IMR-90 (cell line): ENCODE measurements around the gene NCS1. TPM values are rescaled to one million over a fixed set of nuclear protein-coding genes. Genes with fewer than 3 reads are reported as not detected.

Source experiments
- ATAC-seq: fragments of 200-7000 bp; cut with Tn5 transposase; 2 replicates; pipeline ENCODE4 v1.9.1; 2020; ENCODE audit warnings: low read depth, mild to moderate bottlenecking, moderate library complexity
- BruUV-seq: library from RNA; stranded (reverse); fragments of 400-500 nt; replicated peaks from 2 replicates; lab custom pipeline; 2021; lab: Mats Ljungman, UMichigan
- CTCF ChIA-PET: fragments of 300-600 bp; formaldehyde crosslinking; extraction: SDS; loops from one replicate; lab custom pipeline; 2021; ENCODE audit warnings: antibody characterized with exemption; lab: Yijun Ruan, JAX
- POLR2A ChIA-PET: fragments of 300-600 bp; sonication (Branson Sonifier 250); formaldehyde crosslinking; loops from one replicate; lab custom pipeline; 2022; ENCODE audit warnings: antibody characterized with exemption; ENCODE audit not compliant: unreplicated experiment; lab: Charles Lee
- DNase-seq: peaks from one replicate; pipeline ENCODE4 v3.0.0; 2013
- H2AFZ ChIP-seq: replicated peaks from 2 replicates; pipeline ENCODE3; 2013; ENCODE audit warnings: low read length, mild to moderate bottlenecking; ENCODE audit not compliant: poor library complexity
- H2AK5ac ChIP-seq: 2 replicates; pipeline ENCODE4 v1.6.1; 2013; ENCODE audit warnings: low read depth, low read length, inconsistent platforms
- H2AK9ac ChIP-seq: replicated peaks from 2 replicates; pipeline ENCODE3; 2013; ENCODE audit warnings: mild to moderate bottlenecking, low read depth, low read length, moderate library complexity; ENCODE audit not compliant: poor library complexity
- H2BK120ac ChIP-seq: 2 replicates; pipeline ENCODE4 v1.6.1; 2013; ENCODE audit warnings: low read depth, low read length, inconsistent platforms
- H2BK15ac ChIP-seq: 3 replicates; pipeline ENCODE4 v1.6.1; 2013; ENCODE audit warnings: low read depth, low read length, inconsistent platforms
- H2BK20ac ChIP-seq: 2 replicates; pipeline ENCODE4 v1.6.1; 2013; ENCODE audit warnings: low read depth, mild to moderate bottlenecking, inconsistent platforms, low read length, moderate library complexity
- H2BK5ac ChIP-seq: 2 replicates; pipeline ENCODE4 v1.6.1; 2013; ENCODE audit warnings: mild to moderate bottlenecking, low read depth, low read length, inconsistent platforms; ENCODE audit not compliant: poor library complexity, severe bottlenecking
- H3K14ac ChIP-seq: replicated peaks from 2 replicates; pipeline ENCODE4 v1.6.1; 2013; ENCODE audit warnings: low read depth, low read length, inconsistent platforms
- H3K18ac ChIP-seq: 2 replicates; pipeline ENCODE4 v1.6.1; 2013; ENCODE audit warnings: low read depth, low read length, control low read depth
- H3K23ac ChIP-seq: 2 replicates; pipeline ENCODE4 v1.6.1; 2013; ENCODE audit warnings: low read depth, low read length, inconsistent platforms
- H3K27ac ChIP-seq: 2 replicates; pipeline ENCODE4 v1.5.1; 2013; ENCODE audit warnings: mild to moderate bottlenecking, control low read depth, low read length; ENCODE audit not compliant: insufficient read depth
- H3K27me3 ChIP-seq: 2 replicates; pipeline ENCODE4 v1.6.1; 2013; ENCODE audit warnings: low read length; ENCODE audit not compliant: control insufficient read depth, insufficient read depth
- H3K36me3 ChIP-seq: 2 replicates; pipeline ENCODE4 v1.6.1; 2013; ENCODE audit warnings: low read length, mixed read lengths; ENCODE audit not compliant: control insufficient read depth, insufficient read depth
- H3K4ac ChIP-seq: 2 replicates; pipeline ENCODE4 v1.6.1; 2013; ENCODE audit warnings: low read depth, low read length, inconsistent platforms
- H3K4me1 ChIP-seq: 2 replicates; pipeline ENCODE4 v1.6.1; 2013; ENCODE audit warnings: low read length, mixed read lengths; ENCODE audit not compliant: control insufficient read depth, insufficient read depth
- H3K4me2 ChIP-seq: 2 replicates; pipeline ENCODE4 v1.6.1; 2013; ENCODE audit warnings: low read depth, mild to moderate bottlenecking, control low read depth, low read length, moderate library complexity
- H3K4me3 ChIP-seq: 2 replicates; pipeline ENCODE4 v1.5.1; 2013; ENCODE audit warnings: low read depth, mild to moderate bottlenecking, control low read depth, low read length, moderate library complexity; ENCODE audit not compliant: insufficient read depth
- H3K56ac ChIP-seq: 2 replicates; pipeline ENCODE4 v1.6.1; 2013; ENCODE audit warnings: low read length, inconsistent platforms; ENCODE audit not compliant: insufficient read depth; ENCODE audit errors: extremely low read depth
- H3K79me1 ChIP-seq, 2 experiments: 2 replicates each; pipeline ENCODE4 v1.6.1; 2013; ENCODE audit warnings: low read length in 2 of 2, inconsistent platforms in 1 of 2, low read depth in 1 of 2
- H3K9ac ChIP-seq: 2 replicates; pipeline ENCODE4 v1.6.1; 2013; ENCODE audit warnings: low read depth, low read length, control low read depth
- H3K9me1 ChIP-seq: 2 replicates; pipeline ENCODE4 v1.6.1; 2013; ENCODE audit warnings: low read length, inconsistent platforms; ENCODE audit not compliant: insufficient read depth
- H3K9me3 ChIP-seq: 2 replicates; pipeline ENCODE4 v1.6.1; 2013; ENCODE audit warnings: low read length; ENCODE audit not compliant: control insufficient read depth, insufficient read depth
- H4K20me1 ChIP-seq: 2 replicates; pipeline ENCODE4 v1.6.1; 2013; ENCODE audit warnings: low read length, inconsistent platforms; ENCODE audit not compliant: insufficient read depth
- H4K5ac ChIP-seq: 2 replicates; pipeline ENCODE4 v1.6.1; 2013; ENCODE audit warnings: mild to moderate bottlenecking, low read depth, low read length, control low read depth
- H4K8ac ChIP-seq, 2 experiments: 2 replicates each; pipeline ENCODE4 v1.6.1; 2013; ENCODE audit warnings: low read depth in 2 of 2, low read length in 2 of 2, control low read depth in 1 of 2, inconsistent platforms in 1 of 2
- H4K91ac ChIP-seq: 2 replicates; pipeline ENCODE4 v1.6.1; 2013; ENCODE audit warnings: low read depth, low read length, inconsistent platforms; ENCODE audit not compliant: insufficient read depth
- MAZ ChIP-seq: IDR thresholded peaks from 2 replicates; pipeline ENCODE4 v1.6.1; 2012; ENCODE audit warnings: low read depth, mild to moderate bottlenecking, low read length, improper control_type of control experiment, moderate library complexity, borderline replicate concordance
- RAD21 ChIP-seq: IDR thresholded peaks from 2 replicates; pipeline ENCODE4 v1.6.1; 2012; ENCODE audit warnings: low read length, improper control_type of control experiment
- SMC3 ChIP-seq: fragments of 150-350 bp; IDR thresholded peaks from 2 replicates; pipeline ENCODE4 v1.6.1; 2016; ENCODE audit warnings: low read depth, mild to moderate bottlenecking, antibody characterized with exemption, low read length, moderate library complexity
- WGBS, 2 experiments: methylation state at CpG; one replicate each; pipeline versions ENCODE4 v1.1.5 to v1.1.7; 2013; ENCODE audit warnings: missing lambda C conversion rate in 2 of 2; ENCODE audit not compliant: insufficient read length in 1 of 2; ENCODE audit errors: extremely low coverage in 2 of 2; 5-methylcytosine and 5-hydroxymethylcytosine counted together
- dilution Hi-C: fragments of 300-500 bp; cut with HindIII; formaldehyde crosslinking; loops from one replicate; pipeline ENCODE4 v1.14.3; 2018; ENCODE audit warnings: low sequenced_read_pairs; ENCODE audit not compliant: unreplicated experiment
- in situ Hi-C: fragments of 300-500 bp; cut with MboI; formaldehyde crosslinking; loops from 3 replicates; pipeline ENCODE4 v1.14.3; 2019; ENCODE audit warnings: low sequenced_read_pairs, inconsistent platforms, mixed read lengths
- intact Hi-C: fragments of 100-400 bp; cut with micrococcal nuclease; formaldehyde crosslinking; loops from 2 replicates; pipeline ENCODE4 v1.10.0; 2022
- polyA plus RNA-seq, 3 experiments: library from polyadenylated mRNA; depleted of rRNA; stranded (reverse); fragments of >200 nt; gene quantifications; 2 replicates each; pipeline ENCODE4 v1.2.3, GENCODE V29; 2012; ENCODE audit warnings: low replicate concordance in 1 of 3
- total RNA-seq: library from RNA; depleted of rRNA; stranded (reverse); fragments of >200 nt; gene quantifications from 2 replicates; pipeline ENCODE4 v1.2.3, GENCODE V29; 2012
- TF ChIP-seq, protein P1 (sequence below): fragments of 150-350 bp; IDR thresholded peaks from 2 replicates; pipeline ENCODE4 v1.6.1; 2016; ENCODE audit warnings: low read depth, mild to moderate bottlenecking, low read length, moderate library complexity, borderline replicate concordance
- TF ChIP-seq, protein P2 (sequence below): fragments of 150-350 bp; IDR thresholded peaks from 2 replicates; pipeline ENCODE4 v1.6.1; 2017; ENCODE audit warnings: mild to moderate bottlenecking, antibody characterized with exemption, low read length, low read depth

NCS1 gene
- total and polyA plus RNA-seq, 2 of the 4 experiments (the other 2 are of a cell fraction) = 41.0 to 60.5 TPM

GRCh38 chr9:130227833-130228232 lies 55.6 kb downstream of the NCS1 start:
- Histone ChIP-seq H3K56ac (no peak overlapping the region), H2BK5ac (no peak overlapping the region), H3K4me2 (no peak overlapping the region), H3K4me1 (no peaks in the 10 kb centered on the region), H2AK5ac (no peak overlapping the region), H4K8ac (no peak overlapping the region), H2BK120ac (no peak overlapping the region), H2BK15ac (no peak overlapping the region), H2BK20ac (no peak overlapping the region), H3K9me1 (no peaks in the 10 kb centered on the region), H3K36me3 (peaks cover 37% of the 10 kb centered on the region), H3K23ac (no peak overlapping the region), H3K18ac (no peak overlapping the region), H3K9ac (no peak overlapping the region), H4K91ac (no peak overlapping the region), H3K9me3 (peaks cover 10% of the 10 kb centered on the region), H3K79me1 (peaks cover 11% of the 10 kb centered on the region in 2 experiments; a peak in 3 of 4 replicates), H4K20me1 (no peaks in the 10 kb centered on the region), H3K14ac (no peak overlapping the region), H3K27me3 (no peaks in the 10 kb centered on the region), H2AK9ac (no peak overlapping the region), H3K4me3 (no peak overlapping the region), H4K5ac (no peak overlapping the region), H3K27ac (no peak overlapping the region), H2AFZ (no peak overlapping the region), H3K4ac (no peak overlapping the region)
- no peak for ATAC-seq
- dilution Hi-C loops = loop anchor here (25.0 kb wide), 1 partner anchor 116 kb away; no protein-coding TSS in a partner anchor
- BruUV-seq = no TSS peak
- in situ Hi-C loops = loop anchor here (25.0 kb wide), 1 partner anchor 116 kb away; no protein-coding TSS in a partner anchor
- ChIA-PET CTCF (no interaction called here), POLR2A (no interaction called here)
- TF ChIP-seq SMC3 (no peak), MAZ (no peak), RAD21 (no peak)
- TF ChIP-seq, protein P1, sequence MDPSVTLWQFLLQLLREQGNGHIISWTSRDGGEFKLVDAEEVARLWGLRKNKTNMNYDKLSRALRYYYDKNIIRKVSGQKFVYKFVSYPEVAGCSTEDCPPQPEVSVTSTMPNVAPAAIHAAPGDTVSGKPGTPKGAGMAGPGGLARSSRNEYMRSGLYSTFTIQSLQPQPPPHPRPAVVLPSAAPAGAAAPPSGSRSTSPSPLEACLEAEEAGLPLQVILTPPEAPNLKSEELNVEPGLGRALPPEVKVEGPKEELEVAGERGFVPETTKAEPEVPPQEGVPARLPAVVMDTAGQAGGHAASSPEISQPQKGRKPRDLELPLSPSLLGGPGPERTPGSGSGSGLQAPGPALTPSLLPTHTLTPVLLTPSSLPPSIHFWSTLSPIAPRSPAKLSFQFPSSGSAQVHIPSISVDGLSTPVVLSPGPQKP = no peak
- TF ChIP-seq, protein P2, sequence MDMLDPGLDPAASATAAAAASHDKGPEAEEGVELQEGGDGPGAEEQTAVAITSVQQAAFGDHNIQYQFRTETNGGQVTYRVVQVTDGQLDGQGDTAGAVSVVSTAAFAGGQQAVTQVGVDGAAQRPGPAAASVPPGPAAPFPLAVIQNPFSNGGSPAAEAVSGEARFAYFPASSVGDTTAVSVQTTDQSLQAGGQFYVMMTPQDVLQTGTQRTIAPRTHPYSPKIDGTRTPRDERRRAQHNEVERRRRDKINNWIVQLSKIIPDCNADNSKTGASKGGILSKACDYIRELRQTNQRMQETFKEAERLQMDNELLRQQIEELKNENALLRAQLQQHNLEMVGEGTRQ = no peak
- intact Hi-C loops = no loop called here
- WGBS, 2 experiments = no CpG with 5 or more reads among the region's 3 CpGs
- no peak for DNase-seq
